Brain microvascular endothelial cell (primary cell): Measurements from ENCODE around the gene PRTN3.

Experiments
- DNase-seq: peaks from one replicate; pipeline ENCODE4 v3.0.0-alpha.2; 2020
- H3K27ac ChIP-seq: fragments of 250-450 bp; sonication (Bioruptor Pico); 2 replicates; pipeline ENCODE4 v1.5.1; 2020; ENCODE audit warnings: mild to moderate bottlenecking, moderate library complexity
- H3K27me3 ChIP-seq: fragments of 250-450 bp; sonication (Bioruptor Pico); replicated peaks from 2 replicates; pipeline ENCODE4 v1.5.1; 2020; ENCODE audit warnings: mild to moderate bottlenecking
- H3K36me3 ChIP-seq: fragments of 250-450 bp; sonication (Bioruptor Pico); replicated peaks from 2 replicates; pipeline ENCODE4 v1.5.1; 2020; ENCODE audit warnings: mild to moderate bottlenecking
- H3K4me3 ChIP-seq: 2 replicates; pipeline ENCODE4 v1.5.1; 2011; ENCODE audit warnings: low read depth, mild to moderate bottlenecking, control low read depth, low read length, moderate library complexity
- in situ Hi-C: cut with HindIII; loops from 2 replicates; pipeline ENCODE4 v1.10.0; 2017; ENCODE audit warnings: low sequenced_read_pairs, low pct_ligation_motif_present
- TF ChIP-seq, protein P1 (sequence below): IDR thresholded peaks from 2 replicates; pipeline ENCODE4 v1.5.1; 2011; ENCODE audit warnings: low read depth, mild to moderate bottlenecking, moderate library complexity, low read length, control low read depth, inconsistent platforms; ENCODE audit errors: missing control alignments

PRTN3 gene

DNA sequence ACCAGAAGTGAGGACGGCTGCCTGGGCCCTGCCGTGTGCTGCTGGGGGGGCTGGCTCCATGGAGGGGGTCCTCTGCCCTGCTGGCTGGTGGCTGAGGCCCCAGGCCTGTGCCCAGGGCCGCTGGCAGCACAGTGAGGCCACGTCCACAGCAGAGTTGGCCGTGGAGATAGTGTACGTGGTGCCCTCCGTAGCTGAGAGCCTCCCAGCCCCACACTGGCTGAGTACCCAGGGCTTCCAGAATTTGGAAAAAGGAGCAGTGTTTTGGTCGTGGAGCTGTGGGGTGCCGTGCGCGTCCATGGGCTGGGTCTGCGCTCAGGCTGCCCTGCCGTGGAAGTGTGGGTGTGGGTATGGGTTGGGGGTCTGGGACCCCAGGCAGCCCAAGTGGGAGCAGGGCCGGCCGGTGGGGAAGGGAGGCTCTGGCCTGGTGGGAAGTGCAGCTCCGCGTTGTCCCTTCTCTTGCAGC lies 37.7 kb upstream of the PRTN3 start:
- H3K27me3 ChIP-seq = no peaks in the 10 kb centered on the region
- no peak overlapping the region for H3K27ac ChIP-seq
- H3K4me3 ChIP-seq = no peak overlapping the region
- TF ChIP-seq, protein P1, sequence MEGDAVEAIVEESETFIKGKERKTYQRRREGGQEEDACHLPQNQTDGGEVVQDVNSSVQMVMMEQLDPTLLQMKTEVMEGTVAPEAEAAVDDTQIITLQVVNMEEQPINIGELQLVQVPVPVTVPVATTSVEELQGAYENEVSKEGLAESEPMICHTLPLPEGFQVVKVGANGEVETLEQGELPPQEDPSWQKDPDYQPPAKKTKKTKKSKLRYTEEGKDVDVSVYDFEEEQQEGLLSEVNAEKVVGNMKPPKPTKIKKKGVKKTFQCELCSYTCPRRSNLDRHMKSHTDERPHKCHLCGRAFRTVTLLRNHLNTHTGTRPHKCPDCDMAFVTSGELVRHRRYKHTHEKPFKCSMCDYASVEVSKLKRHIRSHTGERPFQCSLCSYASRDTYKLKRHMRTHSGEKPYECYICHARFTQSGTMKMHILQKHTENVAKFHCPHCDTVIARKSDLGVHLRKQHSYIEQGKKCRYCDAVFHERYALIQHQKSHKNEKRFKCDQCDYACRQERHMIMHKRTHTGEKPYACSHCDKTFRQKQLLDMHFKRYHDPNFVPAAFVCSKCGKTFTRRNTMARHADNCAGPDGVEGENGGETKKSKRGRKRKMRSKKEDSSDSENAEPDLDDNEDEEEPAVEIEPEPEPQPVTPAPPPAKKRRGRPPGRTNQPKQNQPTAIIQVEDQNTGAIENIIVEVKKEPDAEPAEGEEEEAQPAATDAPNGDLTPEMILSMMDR = no peak
- no peak for DNase-seq
- peaks cover 87% of the 10 kb centered on the region for H3K36me3 ChIP-seq
- in situ Hi-C loops = no loop called here

DNA sequence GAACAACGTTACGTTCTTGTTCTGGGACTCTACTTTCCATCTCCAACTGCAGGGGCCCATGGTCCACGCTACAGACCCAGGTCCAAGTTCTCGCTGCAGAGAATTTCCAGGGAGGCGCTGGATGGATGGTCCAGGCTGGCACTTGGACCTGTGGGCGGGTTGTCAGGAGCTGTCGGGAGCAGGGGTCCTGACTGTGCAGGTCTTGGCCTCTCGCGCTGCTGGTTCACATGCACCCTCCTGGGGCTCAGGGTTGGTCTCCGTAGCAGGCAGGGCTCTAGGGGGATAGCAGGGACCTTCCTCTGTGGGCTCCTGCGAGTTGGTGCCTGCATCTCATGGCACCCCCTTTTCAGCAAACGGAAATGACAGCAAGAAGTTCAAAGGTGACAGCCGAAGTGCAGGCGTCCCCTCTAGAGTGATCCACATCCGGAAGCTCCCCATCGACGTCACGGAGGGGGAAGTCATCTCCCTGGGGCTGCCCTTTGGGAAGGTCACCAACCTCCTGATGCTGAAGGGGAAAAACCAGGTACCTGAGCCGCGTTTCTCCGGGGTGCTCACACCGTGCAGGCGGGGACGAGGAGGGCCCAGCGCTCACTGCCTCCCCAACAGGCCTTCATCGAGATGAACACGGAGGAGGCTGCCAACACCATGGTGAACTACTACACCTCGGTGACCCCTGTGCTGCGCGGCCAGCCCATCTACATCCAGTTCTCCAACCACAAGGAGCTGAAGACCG lies 36.9 kb upstream of the PRTN3 start:
- H3K4me3 ChIP-seq = no peak overlapping the region
- H3K27ac ChIP-seq = no peak overlapping the region
- TF ChIP-seq, protein P1 = no peak
- no peak for DNase-seq
- H3K36me3 ChIP-seq = peaks cover 89% of the 10 kb centered on the region
- in situ Hi-C loops = no loop called here
- H3K27me3 ChIP-seq = no peaks in the 10 kb centered on the region

DNA sequence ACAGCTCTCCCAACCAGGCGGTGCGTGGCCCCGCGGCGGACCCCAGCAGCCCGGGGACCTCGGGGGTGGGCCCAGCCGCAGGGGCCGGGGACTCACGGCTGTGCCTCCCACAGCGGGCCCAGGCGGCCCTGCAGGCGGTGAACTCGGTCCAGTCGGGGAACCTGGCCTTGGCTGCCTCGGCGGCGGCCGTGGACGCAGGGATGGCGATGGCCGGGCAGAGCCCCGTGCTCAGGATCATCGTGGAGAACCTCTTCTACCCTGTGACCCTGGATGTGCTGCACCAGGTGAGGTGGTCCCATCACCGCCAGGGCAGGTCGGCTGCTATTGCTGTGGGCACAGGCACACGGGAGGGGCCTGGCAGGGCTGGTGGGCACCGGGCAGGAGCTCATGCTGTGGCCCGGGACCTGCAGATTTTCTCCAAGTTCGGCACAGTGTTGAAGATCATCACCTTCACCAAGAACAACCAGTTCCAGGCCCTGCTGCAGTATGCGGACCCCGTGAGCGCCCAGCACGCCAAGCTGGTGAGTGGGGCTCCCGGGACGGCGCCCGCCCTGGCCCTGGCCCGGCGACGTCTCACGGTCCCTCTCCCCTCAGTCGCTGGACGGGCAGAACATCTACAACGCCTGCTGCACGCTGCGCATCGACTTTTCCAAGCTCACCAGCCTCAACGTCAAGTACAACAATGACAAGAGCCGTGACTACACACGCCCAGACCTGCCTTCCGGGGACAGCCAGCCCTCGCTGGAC lies 36.2 kb upstream of the PRTN3 start:
- H3K27me3 ChIP-seq = no peaks in the 10 kb centered on the region
- no peak overlapping the region for H3K4me3 ChIP-seq
- TF ChIP-seq, protein P1 = no peak
- in situ Hi-C loops = no loop called here
- DNase-seq = no peak
- H3K27ac ChIP-seq = no peak overlapping the region
- H3K36me3 ChIP-seq = peaks cover 92% of the 10 kb centered on the region

DNA sequence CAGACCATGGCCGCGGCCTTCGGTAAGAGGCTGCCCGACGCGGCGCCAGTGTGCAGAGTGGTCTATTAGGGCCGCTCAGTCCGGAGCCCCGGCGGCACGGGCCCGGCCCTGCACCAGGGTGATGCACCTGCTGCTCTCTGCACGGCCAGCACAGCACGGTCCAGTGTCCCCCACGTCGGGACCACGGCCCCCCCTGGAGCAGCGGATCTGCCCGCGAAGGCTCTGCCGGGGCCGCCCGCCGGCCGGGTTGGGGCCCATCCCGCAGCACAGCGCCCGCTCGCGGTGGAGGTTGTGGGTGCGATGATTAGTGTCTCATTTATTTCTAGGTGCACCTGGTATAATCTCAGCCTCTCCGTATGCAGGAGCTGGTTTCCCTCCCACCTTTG lies 35.6 kb upstream of the PRTN3 start:
- Histone ChIP-seq H3K27me3 (no peaks in the 10 kb centered on the region), H3K27ac (no peak overlapping the region), H3K4me3 (no peak overlapping the region), H3K36me3 (peaks cover 92% of the 10 kb centered on the region)
- no peak for DNase-seq
- TF ChIP-seq, protein P1 = no peak
- in situ Hi-C loops = no loop called here

DNA sequence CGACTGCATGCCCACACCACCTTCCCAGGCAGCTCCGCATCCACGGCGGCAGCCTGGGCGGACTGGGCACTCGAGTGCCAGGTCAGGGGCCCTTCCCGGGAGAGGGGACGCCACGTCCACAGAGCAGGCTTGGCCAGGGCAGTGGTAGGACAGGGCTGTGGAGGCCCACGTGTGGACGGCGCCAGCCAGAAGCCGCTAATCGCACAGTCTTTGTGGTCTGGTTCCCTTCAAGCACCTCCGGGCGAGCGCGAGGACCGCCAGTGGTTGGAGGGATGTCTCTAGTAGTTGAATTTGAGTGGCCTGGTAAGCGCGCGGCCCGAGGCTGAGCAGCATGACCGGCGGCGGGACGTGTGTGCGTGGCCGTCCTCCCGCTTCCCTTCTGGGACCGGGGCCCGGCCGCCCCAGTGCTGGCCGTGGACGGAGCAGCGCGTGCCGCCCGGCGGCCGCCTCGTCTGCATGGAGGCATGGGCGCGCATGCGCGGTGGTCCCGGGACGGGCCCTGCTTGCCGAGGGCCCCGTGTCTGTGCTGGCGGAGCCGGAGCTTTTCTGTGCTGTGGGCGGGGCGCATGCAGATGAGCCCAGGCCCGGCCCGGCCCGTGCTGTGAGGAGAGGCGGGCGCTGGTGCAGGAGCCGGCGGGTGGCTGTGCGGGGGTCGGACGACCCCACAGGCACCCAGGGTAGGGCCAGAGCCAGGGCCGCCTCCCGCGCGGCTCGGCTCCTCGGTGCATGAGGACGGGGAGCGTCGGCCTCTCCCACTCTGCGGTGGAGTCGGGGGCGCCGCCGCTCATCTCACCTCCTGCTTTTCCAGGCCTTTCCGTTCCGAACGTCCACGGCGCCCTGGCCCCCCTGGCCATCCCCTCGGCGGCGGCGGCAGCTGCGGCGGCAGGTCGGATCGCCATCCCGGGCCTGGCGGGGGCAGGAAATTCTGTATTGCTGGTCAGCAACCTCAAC lies 34.9 kb upstream of the PRTN3 start:
- in situ Hi-C loops = no loop called here
- TF ChIP-seq, protein P1 = no peak
- peaks cover 92% of the 10 kb centered on the region for H3K36me3 ChIP-seq
- no peak overlapping the region for H3K4me3 ChIP-seq
- no peak for DNase-seq
- no peak overlapping the region for H3K27ac ChIP-seq
- H3K27me3 ChIP-seq = no peaks in the 10 kb centered on the region
